ENCODE data around the gene SPAM1.

GRCh38 chr7:123996327-123996625 is 71.2 kb downstream of the SPAM1 start:
- TF ChIP-seq CTCF (IDR thresholded peaks at IDR 0.05; ENCODE audit: insufficient read depth, low read depth, low read length) (no peak), EZH2 (IDR thresholded peaks at IDR 0.05; ENCODE audit: insufficient read depth, low read length) (no peak)
